SK-N-SH treated with all-trans-retinoic acid at 6 μM for 48 hours (cell line): ENCODE results near the gene CSPG5.

ENCODE experiments used
- ESRRG ChIP-seq: fragments of 250-450 bp; sonication (Bioruptor Pico); IDR thresholded peaks from 2 replicates; pipeline ENCODE4 v1.6.1; 2021; ENCODE audit warnings: mild to moderate bottlenecking
- GLIS3 ChIP-seq: fragments of 250-450 bp; sonication (Bioruptor Pico); IDR thresholded peaks from 2 replicates; pipeline ENCODE4 v1.5.0; 2020; ENCODE audit warnings: mild to moderate bottlenecking, moderate library complexity
- POU6F1 ChIP-seq: fragments of 250-450 bp; sonication (Bioruptor Pico); IDR thresholded peaks from 2 replicates; pipeline ENCODE4 v1.8.0; 2021; ENCODE audit warnings: low read depth, mild to moderate bottlenecking, moderate library complexity, borderline replicate concordance
- RARB ChIP-seq: fragments of 250-450 bp; sonication (Bioruptor Pico); IDR thresholded peaks from 2 replicates; pipeline ENCODE4 v1.8.0; 2021; ENCODE audit warnings: mild to moderate bottlenecking, moderate library complexity
- SNAI2 ChIP-seq: fragments of 250-450 bp; sonication (Bioruptor Pico); IDR thresholded peaks from 2 replicates; pipeline ENCODE4 v1.5.0; 2020; ENCODE audit warnings: mild to moderate bottlenecking, moderate library complexity
- TCF4 ChIP-seq: fragments of 250-450 bp; sonication (Bioruptor Pico); IDR thresholded peaks from 2 replicates; pipeline ENCODE4 v1.8.0; 2021; ENCODE audit warnings: mild to moderate bottlenecking, moderate library complexity, borderline replicate concordance
- TOX ChIP-seq: fragments of 250-450 bp; sonication (Bioruptor Pico); IDR thresholded peaks from 2 replicates; pipeline ENCODE4 v1.8.0; 2021; ENCODE audit warnings: mild to moderate bottlenecking, moderate library complexity, borderline replicate concordance
- TF ChIP-seq, protein P1 (sequence below): fragments of 250-450 bp; sonication (Bioruptor Pico); IDR thresholded peaks from 2 replicates; pipeline ENCODE4 v1.8.0; 2020; ENCODE audit warnings: mild to moderate bottlenecking, moderate library complexity, borderline replicate concordance

- TF ChIP-seq POU6F1, result no peak
- no peak for TF ChIP-seq GLIS3 (CRISPR knock-in tag)
- TF ChIP-seq, protein P1, sequence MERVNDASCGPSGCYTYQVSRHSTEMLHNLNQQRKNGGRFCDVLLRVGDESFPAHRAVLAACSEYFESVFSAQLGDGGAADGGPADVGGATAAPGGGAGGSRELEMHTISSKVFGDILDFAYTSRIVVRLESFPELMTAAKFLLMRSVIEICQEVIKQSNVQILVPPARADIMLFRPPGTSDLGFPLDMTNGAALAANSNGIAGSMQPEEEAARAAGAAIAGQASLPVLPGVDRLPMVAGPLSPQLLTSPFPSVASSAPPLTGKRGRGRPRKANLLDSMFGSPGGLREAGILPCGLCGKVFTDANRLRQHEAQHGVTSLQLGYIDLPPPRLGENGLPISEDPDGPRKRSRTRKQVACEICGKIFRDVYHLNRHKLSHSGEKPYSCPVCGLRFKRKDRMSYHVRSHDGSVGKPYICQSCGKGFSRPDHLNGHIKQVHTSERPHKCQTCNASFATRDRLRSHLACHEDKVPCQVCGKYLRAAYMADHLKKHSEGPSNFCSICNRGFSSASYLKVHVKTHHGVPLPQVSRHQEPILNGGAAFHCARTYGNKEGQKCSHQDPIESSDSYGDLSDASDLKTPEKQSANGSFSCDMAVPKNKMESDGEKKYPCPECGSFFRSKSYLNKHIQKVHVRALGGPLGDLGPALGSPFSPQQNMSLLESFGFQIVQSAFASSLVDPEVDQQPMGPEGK (CRISPR knock-in tag), result no peak
- TF ChIP-seq SNAI2 (CRISPR knock-in tag), result no peak
- TF ChIP-seq ESRRG, result no peak
- TF ChIP-seq RARB (CRISPR knock-in tag), result no peak
- no peak for TF ChIP-seq TOX (CRISPR knock-in tag)
- TF ChIP-seq TCF4, result no peak
These were observed 36.0 kb downstream of the CSPG5 start for GRCh38 chr3:47542471-47543173.
